GM18519 (cell line): Measurements from ENCODE around the gene ACOT8.
"Not testable (repeated sequence)": the region's sequence is repeated elsewhere in the genome, so short reads cannot be mapped to it uniquely, and the experiment has no call there.

Experiments
- ATAC-seq: cut with Tn5 transposase; IDR thresholded peaks from one replicate; pipeline ENCODE4 v1.9.1; 2021; ENCODE audit warnings: mild to moderate bottlenecking, moderate library complexity; ENCODE audit not compliant: unreplicated experiment, low FRiP score

Gene ACOT8

GRCh38 chr20:45888681-45889080, 31.5 kb upstream of the ACOT8 start:
- ATAC-seq, result no peak

GRCh38 chr20:45887346-45887715, 30.1 kb upstream of the ACOT8 start, which contains the start of gene SPATA25:
SPATA25 (minus strand) TSS chr20:45887622; CDS start chr20:45887590, 32 bp downstream.
- ATAC-seq, result no peak

- ATAC-seq, result no peak
These were observed 29.6 kb upstream of the ACOT8 start for GRCh38 chr20:45886590-45887345.

GRCh38 chr20:45883100-45883469, 25.9 kb upstream of the ACOT8 start:
- no peak for ATAC-seq

- ATAC-seq, result no peak
These were observed 25.4 kb upstream of the ACOT8 start for GRCh38 chr20:45882469-45883099.

- peak; percentile 96 for ATAC-seq
These were observed 24.0 kb upstream of the ACOT8 start, which contains the start of gene ZSWIM1 for GRCh38 chr20:45880988-45881788. ZSWIM1 (plus strand) TSS chr20:45881227; CDS start chr20:45882593, 1,366 bp downstream.

- no peak for ATAC-seq
These were observed 21.0 kb upstream of the ACOT8 start for GRCh38 chr20:45878076-45878761.

GRCh38 chr20:45874576-45874975, 17.4 kb upstream of the ACOT8 start:
- ATAC-seq, result no peak

GRCh38 chr20:45874104-45874481, 16.9 kb upstream of the ACOT8 start:
- not testable (repeated sequence) for ATAC-seq

GRCh38 chr20:45873409-45874103, 16.4 kb upstream of the ACOT8 start:
- ATAC-seq, result no peak

- no peak for ATAC-seq
These were observed 15.4 kb upstream of the ACOT8 start for GRCh38 chr20:45872626-45873025.

GRCh38 chr20:45867819-45868176, 10.6 kb upstream of the ACOT8 start:
- ATAC-seq, result no peak

- no peak for ATAC-seq
These were observed 10.1 kb upstream of the ACOT8 start for GRCh38 chr20:45867136-45867818.

- ATAC-seq, result no peak
These were observed 9.3 kb upstream of the ACOT8 start for GRCh38 chr20:45866454-45866853.

GRCh38 chr20:45863543-45864470, 6.6 kb upstream of the ACOT8 start:
- ATAC-seq, result no peak

- ATAC-seq, result no peak
These were observed 4.3 kb upstream of the ACOT8 start for GRCh38 chr20:45861221-45862075.

GRCh38 chr20:45860560-45861220, 3.5 kb upstream of the ACOT8 start:
- no peak for ATAC-seq
